Liver (tissue), 9 donors: ENCODE results near the gene KBTBD7. TPM values are rescaled to one million over a fixed set of nuclear protein-coding genes. Genes with fewer than 3 reads are reported as not detected.

Experiments used
- DNase-seq: peaks from one replicate; pipeline ENCODE4 v3.0.0-alpha.2; 2017; ENCODE audit warnings: low spot score
- H3K27ac ChIP-seq, 2 donors: one replicate each; pipeline ENCODE4 v1.7.0; 2013; ENCODE audit warnings: inconsistent platforms in 2 of 2, low read length in 2 of 2, control low read depth in 1 of 2, low read depth in 1 of 2, mild to moderate bottlenecking in 1 of 2
- H3K27me3 ChIP-seq, 4 donors: one replicate each; pipeline versions ENCODE4 v1.6.1 to v1.7.0; 2013; ENCODE audit warnings: low read length in 3 of 4, inconsistent platforms in 1 of 4, mild to moderate bottlenecking in 1 of 4, moderate library complexity in 1 of 4; ENCODE audit not compliant: control insufficient read depth in 4 of 4, insufficient read depth in 4 of 4
- H3K36me3 ChIP-seq, 4 donors: one replicate each; pipeline versions ENCODE4 v1.6.1 to v1.7.0; 2013; ENCODE audit warnings: low read length in 3 of 4, mild to moderate bottlenecking in 3 of 4, low read depth in 1 of 4, moderate library complexity in 1 of 4; ENCODE audit not compliant: control insufficient read depth in 4 of 4, insufficient read depth in 3 of 4
- H3K4me1 ChIP-seq, 4 donors: one replicate each; pipeline versions ENCODE4 v1.6.1 to v1.7.0; 2013; ENCODE audit warnings: low read length in 3 of 4, mild to moderate bottlenecking in 3 of 4, moderate library complexity in 1 of 4; ENCODE audit not compliant: control insufficient read depth in 4 of 4, insufficient read depth in 4 of 4
- H3K4me3 ChIP-seq, 3 donors: one replicate each; pipeline versions ENCODE4 v1.6.1 to v1.7.0; 2013; ENCODE audit warnings: low read length in 3 of 3, control low read depth in 1 of 3, low read depth in 1 of 3, mild to moderate bottlenecking in 1 of 3
- H3K9ac ChIP-seq, 2 donors: one replicate each; pipeline ENCODE4 v1.7.0; 2013; ENCODE audit warnings: low read length in 2 of 2, mild to moderate bottlenecking in 2 of 2, moderate library complexity in 2 of 2, control low read depth in 1 of 2, low read depth in 1 of 2
- H3K9me3 ChIP-seq, 4 donors: one replicate each; pipeline versions ENCODE4 v1.6.1 to v1.7.0; 2013; ENCODE audit warnings: low read length in 3 of 4; ENCODE audit not compliant: control insufficient read depth in 4 of 4
- FOXA2 ChIP-seq: IDR thresholded peaks from 2 replicates; pipeline ENCODE4 v1.6.1; 2016; ENCODE audit warnings: antibody characterized with exemption
- HNF4A ChIP-seq, 2 donors: conservative IDR thresholded peaks; 2 replicates each; pipeline ENCODE4 v1.6.1; 2016; ENCODE audit warnings: antibody characterized with exemption in 2 of 2, mild to moderate bottlenecking in 2 of 2
- NR2F2 ChIP-seq: IDR thresholded peaks from 2 replicates; pipeline ENCODE4 v1.6.1; 2016; ENCODE audit warnings: antibody characterized with exemption
- RAD21 ChIP-seq, 2 donors: IDR thresholded peaks; 2 replicates each; pipeline ENCODE4 v1.6.1; 2016; ENCODE audit warnings: antibody characterized with exemption in 2 of 2, mild to moderate bottlenecking in 2 of 2
- RXRA ChIP-seq, 2 donors: IDR thresholded peaks; 2 replicates each; pipeline ENCODE4 v1.6.1; 2017 to 2018; ENCODE audit warnings: antibody characterized with exemption in 2 of 2, mild to moderate bottlenecking in 1 of 2
- SP1 ChIP-seq: IDR thresholded peaks from 2 replicates; pipeline ENCODE4 v1.6.1; 2018; ENCODE audit warnings: antibody characterized with exemption, mild to moderate bottlenecking
- TAF1 ChIP-seq: conservative IDR thresholded peaks from 2 replicates; pipeline ENCODE4 v1.6.1; 2016; ENCODE audit warnings: antibody characterized with exemption, mild to moderate bottlenecking
- YY1 ChIP-seq: IDR thresholded peaks from 2 replicates; pipeline ENCODE4 v1.6.1; 2016; ENCODE audit warnings: antibody characterized with exemption, mild to moderate bottlenecking
- WGBS: extraction: QIAGEN DNeasy Blood & Tissue Kit; methylation state at CpG from one replicate; pipeline ENCODE4 v1.1.7; 2013; 5-methylcytosine and 5-hydroxymethylcytosine counted together
- polyA plus RNA-seq, 2 donors: library from polyadenylated mRNA; stranded (reverse) in 1 of 2; unstranded in 1 of 2; fragments of 200-250 nt in 1 of 2; fragments of >200 nt in 1 of 2; fragmentation: Nextera tagmentation in 1 of 2; extraction: Ambion mirVana in 1 of 2; gene quantifications; one replicate each; pipeline versions ENCODE4 v1.2.1 to v1.2.3, GENCODE V29; 2013 to 2015
- total RNA-seq, 2 donors: library from RNA; depleted of rRNA; stranded (reverse); fragments of >200 nt; gene quantifications; one replicate each; pipeline ENCODE4 v1.2.3, GENCODE V29; 2014
- TF ChIP-seq, protein P1 (sequence below): IDR thresholded peaks from 2 replicates; pipeline ENCODE4 v1.6.1; 2016; ENCODE audit warnings: antibody characterized with exemption
- TF ChIP-seq, protein P2 (sequence below): IDR thresholded peaks from 2 replicates; pipeline ENCODE4 v1.6.1; 2016; ENCODE audit warnings: antibody characterized with exemption
- TF ChIP-seq, protein P3 (sequence below): fragments of 150-350 bp; IDR thresholded peaks from 2 replicates; pipeline ENCODE4 v1.5.1; 2017; ENCODE audit warnings: improper control_type of control experiment, low read depth, low read length; ENCODE audit not compliant: missing input control
- TF ChIP-seq, protein P4 (sequence below): IDR thresholded peaks from 2 replicates; pipeline ENCODE4 v1.6.1; 2016; ENCODE audit warnings: antibody characterized with exemption, mild to moderate bottlenecking
- TF ChIP-seq, protein P5 (sequence below): IDR thresholded peaks from 2 replicates; pipeline ENCODE4 v1.6.1; 2016; ENCODE audit warnings: antibody characterized with exemption
- donor health status: healthy.
- donor health status: healthy.
- donor health status: healthy.
- donor health status: healthy.
- donor health status: healthy.

KBTBD7 gene
- total and polyA plus RNA-seq, 4 donors, result 3.3 to 10.1 (median 6.9) TPM

DNA sequence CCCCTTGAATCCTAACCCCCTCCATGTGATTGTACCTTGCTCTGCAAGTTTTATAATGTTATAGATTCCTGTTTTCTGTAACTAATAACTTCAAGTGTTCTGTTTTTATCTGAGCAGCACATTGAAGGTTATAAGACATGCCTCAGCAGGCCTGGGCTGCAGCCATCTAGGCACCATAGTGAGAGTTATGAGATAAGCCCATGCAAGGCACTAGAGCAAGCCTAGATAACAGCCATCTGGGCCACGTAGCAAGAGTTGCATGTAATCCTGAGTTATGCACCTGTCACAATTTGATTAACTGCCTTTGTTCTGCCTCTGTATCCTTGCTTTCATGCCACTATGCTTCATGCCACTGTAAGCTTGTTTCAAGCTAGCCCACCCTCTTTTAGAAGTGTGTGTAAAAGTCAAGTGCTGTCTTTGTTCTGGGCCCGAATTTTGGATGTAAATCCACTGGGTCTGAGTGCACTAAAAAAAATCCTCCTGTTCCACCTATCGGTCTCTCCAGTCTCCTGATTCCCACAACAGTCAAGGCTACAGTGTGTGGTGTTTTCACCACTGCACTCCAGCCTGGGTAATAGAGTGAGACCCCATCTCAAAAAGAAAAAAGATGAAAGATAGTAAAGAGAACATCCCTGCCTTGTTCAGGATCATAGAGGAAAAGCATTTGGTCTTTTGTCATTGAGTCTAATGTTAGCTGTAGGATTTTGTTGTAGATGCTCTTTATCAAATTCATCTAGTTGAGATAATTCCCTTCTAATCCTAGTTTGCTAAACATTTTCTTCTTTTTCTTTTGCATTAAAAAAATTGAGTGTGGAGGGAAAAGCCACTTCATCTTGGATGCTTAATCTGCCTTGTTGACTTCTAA is 45.7 kb downstream of the KBTBD7 start:
- Histone ChIP-seq H3K27ac (no peak overlapping the region), H3K27me3 (no peaks in the 10 kb centered on the region), H3K4me1 (no peaks in the 10 kb centered on the region), H3K9ac (no peak overlapping the region), H3K4me3 (no peak overlapping the region), H3K36me3 (no peaks in the 10 kb centered on the region), H3K9me3 (peaks cover 11 to 24% (median 15%) of the 10 kb centered on the region in 4 donors)
- TF ChIP-seq TAF1 (no peak), SP1 (no peak), RXRA (IDR thresholded peaks at IDR 0.05) (no peak), YY1 (no peak), FOXA2 (no peak), HNF4A (conservative IDR thresholded peaks at IDR 0.05) (no peak), NR2F2 (no peak), RAD21 (IDR thresholded peaks at IDR 0.05) (no peak)
- TF ChIP-seq, protein P1, sequence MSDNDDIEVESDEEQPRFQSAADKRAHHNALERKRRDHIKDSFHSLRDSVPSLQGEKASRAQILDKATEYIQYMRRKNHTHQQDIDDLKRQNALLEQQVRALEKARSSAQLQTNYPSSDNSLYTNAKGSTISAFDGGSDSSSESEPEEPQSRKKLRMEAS, result no peak
- TF ChIP-seq, protein P2, sequence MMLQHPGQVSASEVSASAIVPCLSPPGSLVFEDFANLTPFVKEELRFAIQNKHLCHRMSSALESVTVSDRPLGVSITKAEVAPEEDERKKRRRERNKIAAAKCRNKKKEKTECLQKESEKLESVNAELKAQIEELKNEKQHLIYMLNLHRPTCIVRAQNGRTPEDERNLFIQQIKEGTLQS, result no peak
- TF ChIP-seq, protein P3, sequence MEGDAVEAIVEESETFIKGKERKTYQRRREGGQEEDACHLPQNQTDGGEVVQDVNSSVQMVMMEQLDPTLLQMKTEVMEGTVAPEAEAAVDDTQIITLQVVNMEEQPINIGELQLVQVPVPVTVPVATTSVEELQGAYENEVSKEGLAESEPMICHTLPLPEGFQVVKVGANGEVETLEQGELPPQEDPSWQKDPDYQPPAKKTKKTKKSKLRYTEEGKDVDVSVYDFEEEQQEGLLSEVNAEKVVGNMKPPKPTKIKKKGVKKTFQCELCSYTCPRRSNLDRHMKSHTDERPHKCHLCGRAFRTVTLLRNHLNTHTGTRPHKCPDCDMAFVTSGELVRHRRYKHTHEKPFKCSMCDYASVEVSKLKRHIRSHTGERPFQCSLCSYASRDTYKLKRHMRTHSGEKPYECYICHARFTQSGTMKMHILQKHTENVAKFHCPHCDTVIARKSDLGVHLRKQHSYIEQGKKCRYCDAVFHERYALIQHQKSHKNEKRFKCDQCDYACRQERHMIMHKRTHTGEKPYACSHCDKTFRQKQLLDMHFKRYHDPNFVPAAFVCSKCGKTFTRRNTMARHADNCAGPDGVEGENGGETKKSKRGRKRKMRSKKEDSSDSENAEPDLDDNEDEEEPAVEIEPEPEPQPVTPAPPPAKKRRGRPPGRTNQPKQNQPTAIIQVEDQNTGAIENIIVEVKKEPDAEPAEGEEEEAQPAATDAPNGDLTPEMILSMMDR, result no peak
- TF ChIP-seq, protein P4, sequence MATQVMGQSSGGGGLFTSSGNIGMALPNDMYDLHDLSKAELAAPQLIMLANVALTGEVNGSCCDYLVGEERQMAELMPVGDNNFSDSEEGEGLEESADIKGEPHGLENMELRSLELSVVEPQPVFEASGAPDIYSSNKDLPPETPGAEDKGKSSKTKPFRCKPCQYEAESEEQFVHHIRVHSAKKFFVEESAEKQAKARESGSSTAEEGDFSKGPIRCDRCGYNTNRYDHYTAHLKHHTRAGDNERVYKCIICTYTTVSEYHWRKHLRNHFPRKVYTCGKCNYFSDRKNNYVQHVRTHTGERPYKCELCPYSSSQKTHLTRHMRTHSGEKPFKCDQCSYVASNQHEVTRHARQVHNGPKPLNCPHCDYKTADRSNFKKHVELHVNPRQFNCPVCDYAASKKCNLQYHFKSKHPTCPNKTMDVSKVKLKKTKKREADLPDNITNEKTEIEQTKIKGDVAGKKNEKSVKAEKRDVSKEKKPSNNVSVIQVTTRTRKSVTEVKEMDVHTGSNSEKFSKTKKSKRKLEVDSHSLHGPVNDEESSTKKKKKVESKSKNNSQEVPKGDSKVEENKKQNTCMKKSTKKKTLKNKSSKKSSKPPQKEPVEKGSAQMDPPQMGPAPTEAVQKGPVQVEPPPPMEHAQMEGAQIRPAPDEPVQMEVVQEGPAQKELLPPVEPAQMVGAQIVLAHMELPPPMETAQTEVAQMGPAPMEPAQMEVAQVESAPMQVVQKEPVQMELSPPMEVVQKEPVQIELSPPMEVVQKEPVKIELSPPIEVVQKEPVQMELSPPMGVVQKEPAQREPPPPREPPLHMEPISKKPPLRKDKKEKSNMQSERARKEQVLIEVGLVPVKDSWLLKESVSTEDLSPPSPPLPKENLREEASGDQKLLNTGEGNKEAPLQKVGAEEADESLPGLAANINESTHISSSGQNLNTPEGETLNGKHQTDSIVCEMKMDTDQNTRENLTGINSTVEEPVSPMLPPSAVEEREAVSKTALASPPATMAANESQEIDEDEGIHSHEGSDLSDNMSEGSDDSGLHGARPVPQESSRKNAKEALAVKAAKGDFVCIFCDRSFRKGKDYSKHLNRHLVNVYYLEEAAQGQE, result no peak
- TF ChIP-seq, protein P5, sequence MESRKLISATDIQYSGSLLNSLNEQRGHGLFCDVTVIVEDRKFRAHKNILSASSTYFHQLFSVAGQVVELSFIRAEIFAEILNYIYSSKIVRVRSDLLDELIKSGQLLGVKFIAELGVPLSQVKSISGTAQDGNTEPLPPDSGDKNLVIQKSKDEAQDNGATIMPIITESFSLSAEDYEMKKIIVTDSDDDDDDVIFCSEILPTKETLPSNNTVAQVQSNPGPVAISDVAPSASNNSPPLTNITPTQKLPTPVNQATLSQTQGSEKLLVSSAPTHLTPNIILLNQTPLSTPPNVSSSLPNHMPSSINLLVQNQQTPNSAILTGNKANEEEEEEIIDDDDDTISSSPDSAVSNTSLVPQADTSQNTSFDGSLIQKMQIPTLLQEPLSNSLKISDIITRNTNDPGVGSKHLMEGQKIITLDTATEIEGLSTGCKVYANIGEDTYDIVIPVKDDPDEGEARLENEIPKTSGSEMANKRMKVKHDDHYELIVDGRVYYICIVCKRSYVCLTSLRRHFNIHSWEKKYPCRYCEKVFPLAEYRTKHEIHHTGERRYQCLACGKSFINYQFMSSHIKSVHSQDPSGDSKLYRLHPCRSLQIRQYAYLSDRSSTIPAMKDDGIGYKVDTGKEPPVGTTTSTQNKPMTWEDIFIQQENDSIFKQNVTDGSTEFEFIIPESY, result no peak
- WGBS, result 91% methylated on average over 3 of the region's 3 CpGs
- peak; percentile 38 for DNase-seq
